SK-N-SH treated with all-trans-retinoic acid at 6 μM for 48 hours (cell line): Measurements from ENCODE around the gene IKZF1.

Experiments used
- ZFP3 ChIP-seq: fragments of 250-450 bp; sonication (Bioruptor Pico); IDR thresholded peaks from 2 replicates; pipeline ENCODE4 v1.5.0; 2020; ENCODE audit warnings: mild to moderate bottlenecking, moderate library complexity
- ZNF70 ChIP-seq: fragments of 450-650 bp; formaldehyde crosslinking; IDR thresholded peaks from 2 replicates; pipeline ENCODE4 v1.5.0; 2020; ENCODE audit warnings: mild to moderate bottlenecking, moderate library complexity

DNA sequence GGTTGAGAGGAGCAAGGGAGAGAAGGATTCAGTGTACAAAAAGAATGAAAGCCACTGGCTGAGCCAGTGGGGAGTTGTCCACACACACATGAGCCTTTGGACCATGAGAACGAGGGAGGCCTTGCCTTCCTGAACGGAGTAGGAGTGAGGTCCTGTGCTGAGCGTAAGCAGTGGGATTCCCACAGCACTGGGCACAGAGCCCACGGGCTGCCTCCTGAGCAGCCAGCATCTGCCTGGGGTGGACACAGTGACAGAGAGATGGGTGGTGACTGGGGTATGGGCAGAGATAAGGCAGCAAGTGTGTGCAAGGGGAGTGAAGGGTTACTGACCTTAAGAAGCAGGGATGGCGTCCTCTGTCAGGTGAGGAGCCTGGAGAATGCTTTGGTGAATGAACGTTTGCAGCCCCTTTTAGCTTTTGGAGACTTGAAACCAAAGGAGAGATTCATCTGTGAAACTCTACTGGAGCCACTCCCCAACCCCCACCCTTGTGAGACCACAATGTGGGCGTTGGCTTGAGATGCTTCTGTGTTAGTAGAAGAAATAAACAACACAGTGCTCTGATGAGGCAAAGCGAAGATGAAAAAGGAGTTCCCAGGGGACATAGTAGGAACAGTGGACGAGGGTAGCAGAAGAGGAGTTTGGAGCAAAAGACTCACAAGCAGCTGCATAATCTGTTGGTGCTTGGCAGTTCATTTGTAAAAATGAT lies 89.2 kb downstream of the IKZF1 start:
- TF ChIP-seq ZNF70 (CRISPR knock-in tag) (no peak), ZFP3 (no peak)
